Lower leg skin (tissue), 3 donors: ENCODE results near the gene SOCS6.

Experiments
- POLR2A ChIP-seq, 2 donors: fragments of 450-650 bp; IDR thresholded peaks; one replicate each; pipeline ENCODE4 v1.6.1; 2016 to 2017; ENCODE audit warnings: antibody characterized with exemption in 2 of 2, mild to moderate bottlenecking in 1 of 2, moderate library complexity in 1 of 2
- TF ChIP-seq, protein P1 (sequence below), 3 donors: fragments of 450-650 bp; IDR thresholded peaks; one replicate each; pipeline ENCODE4 v1.5.1; 2016; ENCODE audit warnings: antibody characterized with exemption in 3 of 3, mild to moderate bottlenecking in 3 of 3, moderate library complexity in 2 of 3

DNA sequence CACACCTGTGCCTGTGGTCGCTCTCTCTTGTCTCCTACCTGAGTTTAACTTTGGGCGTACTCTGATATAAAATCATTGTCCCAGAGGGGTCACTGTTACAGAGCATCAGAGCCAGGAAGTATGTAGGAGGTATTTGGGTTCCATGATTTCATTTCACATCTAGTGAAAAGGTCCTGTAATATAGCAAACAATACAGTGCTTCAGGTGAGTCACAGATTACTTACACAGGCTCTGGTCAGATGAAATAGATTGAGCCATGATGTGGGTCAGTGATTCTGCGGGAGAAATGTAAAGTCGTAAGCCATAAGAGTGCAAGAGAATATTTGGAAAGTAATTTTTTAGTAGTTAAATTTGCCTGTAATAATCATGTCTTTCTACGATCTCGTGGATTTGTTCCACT lies 70.2 kb downstream of the SOCS6 start:
- no peak for TF ChIP-seq POLR2A (IDR thresholded peaks at IDR 0.05)
- TF ChIP-seq, protein P1, sequence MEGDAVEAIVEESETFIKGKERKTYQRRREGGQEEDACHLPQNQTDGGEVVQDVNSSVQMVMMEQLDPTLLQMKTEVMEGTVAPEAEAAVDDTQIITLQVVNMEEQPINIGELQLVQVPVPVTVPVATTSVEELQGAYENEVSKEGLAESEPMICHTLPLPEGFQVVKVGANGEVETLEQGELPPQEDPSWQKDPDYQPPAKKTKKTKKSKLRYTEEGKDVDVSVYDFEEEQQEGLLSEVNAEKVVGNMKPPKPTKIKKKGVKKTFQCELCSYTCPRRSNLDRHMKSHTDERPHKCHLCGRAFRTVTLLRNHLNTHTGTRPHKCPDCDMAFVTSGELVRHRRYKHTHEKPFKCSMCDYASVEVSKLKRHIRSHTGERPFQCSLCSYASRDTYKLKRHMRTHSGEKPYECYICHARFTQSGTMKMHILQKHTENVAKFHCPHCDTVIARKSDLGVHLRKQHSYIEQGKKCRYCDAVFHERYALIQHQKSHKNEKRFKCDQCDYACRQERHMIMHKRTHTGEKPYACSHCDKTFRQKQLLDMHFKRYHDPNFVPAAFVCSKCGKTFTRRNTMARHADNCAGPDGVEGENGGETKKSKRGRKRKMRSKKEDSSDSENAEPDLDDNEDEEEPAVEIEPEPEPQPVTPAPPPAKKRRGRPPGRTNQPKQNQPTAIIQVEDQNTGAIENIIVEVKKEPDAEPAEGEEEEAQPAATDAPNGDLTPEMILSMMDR (IDR thresholded peaks at IDR 0.05), result no peak
